ENCODE measurements around the gene EED.

DNA sequence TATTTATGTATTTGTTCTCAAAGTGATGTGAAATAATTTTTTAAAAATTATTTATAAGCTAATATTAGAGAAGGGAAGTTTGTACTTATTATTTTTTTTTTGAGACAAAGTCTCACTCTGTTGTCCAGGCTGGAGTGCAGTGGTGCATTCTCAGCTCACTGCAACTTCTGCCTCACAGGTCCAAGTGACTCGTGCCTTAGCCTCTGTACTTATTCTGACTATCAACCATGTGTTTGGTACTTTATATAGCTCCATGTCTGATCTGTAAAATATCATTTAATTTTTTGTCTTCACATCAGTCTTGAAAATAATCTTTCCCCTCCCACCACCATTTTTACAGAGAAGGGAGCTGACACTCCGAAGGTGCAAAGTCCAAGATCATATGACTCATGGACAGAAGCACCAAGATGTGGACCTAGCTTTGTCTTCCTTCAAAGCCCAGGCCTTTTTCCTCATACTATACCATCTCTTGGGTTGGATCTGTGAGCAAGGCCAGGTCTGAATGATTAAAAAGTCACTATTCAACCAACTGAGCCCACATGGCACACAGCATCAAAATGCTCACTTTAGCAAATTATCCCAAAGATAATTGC, 32.4 kb upstream of the EED start:
- TF ChIP-seq, protein P1, sequence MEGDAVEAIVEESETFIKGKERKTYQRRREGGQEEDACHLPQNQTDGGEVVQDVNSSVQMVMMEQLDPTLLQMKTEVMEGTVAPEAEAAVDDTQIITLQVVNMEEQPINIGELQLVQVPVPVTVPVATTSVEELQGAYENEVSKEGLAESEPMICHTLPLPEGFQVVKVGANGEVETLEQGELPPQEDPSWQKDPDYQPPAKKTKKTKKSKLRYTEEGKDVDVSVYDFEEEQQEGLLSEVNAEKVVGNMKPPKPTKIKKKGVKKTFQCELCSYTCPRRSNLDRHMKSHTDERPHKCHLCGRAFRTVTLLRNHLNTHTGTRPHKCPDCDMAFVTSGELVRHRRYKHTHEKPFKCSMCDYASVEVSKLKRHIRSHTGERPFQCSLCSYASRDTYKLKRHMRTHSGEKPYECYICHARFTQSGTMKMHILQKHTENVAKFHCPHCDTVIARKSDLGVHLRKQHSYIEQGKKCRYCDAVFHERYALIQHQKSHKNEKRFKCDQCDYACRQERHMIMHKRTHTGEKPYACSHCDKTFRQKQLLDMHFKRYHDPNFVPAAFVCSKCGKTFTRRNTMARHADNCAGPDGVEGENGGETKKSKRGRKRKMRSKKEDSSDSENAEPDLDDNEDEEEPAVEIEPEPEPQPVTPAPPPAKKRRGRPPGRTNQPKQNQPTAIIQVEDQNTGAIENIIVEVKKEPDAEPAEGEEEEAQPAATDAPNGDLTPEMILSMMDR (IDR thresholded peaks at IDR 0.05), result no peak
- no peak for TF ChIP-seq POLR2A (IDR thresholded peaks at IDR 0.05)

Data from Peyer's patch (tissue), 4 donors.